Smooth muscle cell (in vitro differentiated cells): ENCODE results near the gene SPINT2. TPM values are rescaled to one million over a fixed set of nuclear protein-coding genes. Genes with fewer than 3 reads are reported as not detected.

ENCODE experiments used
- DNase-seq: peaks from one replicate; lab custom pipeline; 2025; ENCODE audit not compliant: unreplicated experiment; lab: John Stamatoyannopoulos, UW
- H2AFZ ChIP-seq: fragments of 200-600 bp; sonication (generic); 2 replicates; pipeline ENCODE4 v1.6.0; 2016; ENCODE audit warnings: antibody characterized with exemption, low read depth, mild to moderate bottlenecking
- H3F3A ChIP-seq: fragments of 200-600 bp; sonication (generic); 2 replicates; pipeline ENCODE4 v1.6.0; 2017; ENCODE audit warnings: antibody characterized with exemption, low read depth
- H3K27ac ChIP-seq: fragments of 200-600 bp; sonication (generic); 2 replicates; pipeline ENCODE4 v1.5.1; 2016; ENCODE audit warnings: low read depth, mild to moderate bottlenecking
- H3K27me3 ChIP-seq: fragments of 200-600 bp; sonication (generic); 2 replicates; pipeline ENCODE4 v1.6.1; 2016; ENCODE audit warnings: low read depth, mild to moderate bottlenecking
- H3K36me3 ChIP-seq: fragments of 200-600 bp; sonication (generic); 2 replicates; pipeline ENCODE4 v1.5.1; 2016; ENCODE audit warnings: low read depth
- H3K4me1 ChIP-seq: fragments of 200-600 bp; sonication (generic); 2 replicates; pipeline ENCODE4 v1.5.1; 2016; ENCODE audit warnings: low read depth
- H3K4me2 ChIP-seq: fragments of 200-600 bp; sonication (generic); 2 replicates; pipeline ENCODE4 v1.6.0; 2016; ENCODE audit warnings: mild to moderate bottlenecking
- H3K4me3 ChIP-seq: fragments of 200-600 bp; sonication (generic); 2 replicates; pipeline ENCODE4 v1.5.1; 2016; ENCODE audit warnings: mild to moderate bottlenecking
- H3K79me2 ChIP-seq: fragments of 200-600 bp; sonication (generic); 2 replicates; pipeline ENCODE4 v1.6.0; 2016; ENCODE audit warnings: low read depth, mild to moderate bottlenecking
- H3K9ac ChIP-seq: fragments of 200-600 bp; sonication (generic); 2 replicates; pipeline ENCODE4 v1.6.0; 2016; ENCODE audit warnings: low read depth
- H3K9me3 ChIP-seq: fragments of 200-600 bp; sonication (generic); replicated peaks from 2 replicates; pipeline ENCODE4 v1.5.1; 2016; ENCODE audit warnings: low read depth
- H4K20me1 ChIP-seq: fragments of 200-600 bp; sonication (generic); 2 replicates; pipeline ENCODE4 v1.6.0; 2016; ENCODE audit warnings: low read depth
- WGBS: methylation state at CpG from one replicate; pipeline ENCODE4 v1.1.7; 2016; ENCODE audit warnings: low lambda C conversion rate; 5-methylcytosine and 5-hydroxymethylcytosine counted together
- polyA plus RNA-seq: library from polyadenylated mRNA; unstranded; fragments of >200 nt; fragmentation: Nextera tagmentation; extraction: Ambion mirVana; gene quantifications from 2 replicates; pipeline ENCODE4 v1.2.1, GENCODE V29; 2016
- total RNA-seq: library from RNA; depleted of rRNA; stranded (reverse); fragments of >200 nt; gene quantifications from 2 replicates; pipeline ENCODE4 v1.2.3, GENCODE V29; 2014
- TF ChIP-seq, protein P1 (sequence below): fragments of 200-600 bp; sonication (generic); IDR thresholded peaks from 2 replicates; pipeline ENCODE4 v1.5.1; 2017; ENCODE audit warnings: borderline replicate concordance, mild to moderate bottlenecking, antibody characterized with exemption; ENCODE audit not compliant: insufficient read depth, poor library complexity, severe bottlenecking

SPINT2 gene
- total and polyA plus RNA-seq, 2 experiments from 2014 or later = 153 to 201 TPM

- H3K9me3 ChIP-seq = no peaks in the 10 kb centered on the region
- WGBS = 87% methylated on average over 10 of the region's 10 CpGs
- TF ChIP-seq, protein P1, sequence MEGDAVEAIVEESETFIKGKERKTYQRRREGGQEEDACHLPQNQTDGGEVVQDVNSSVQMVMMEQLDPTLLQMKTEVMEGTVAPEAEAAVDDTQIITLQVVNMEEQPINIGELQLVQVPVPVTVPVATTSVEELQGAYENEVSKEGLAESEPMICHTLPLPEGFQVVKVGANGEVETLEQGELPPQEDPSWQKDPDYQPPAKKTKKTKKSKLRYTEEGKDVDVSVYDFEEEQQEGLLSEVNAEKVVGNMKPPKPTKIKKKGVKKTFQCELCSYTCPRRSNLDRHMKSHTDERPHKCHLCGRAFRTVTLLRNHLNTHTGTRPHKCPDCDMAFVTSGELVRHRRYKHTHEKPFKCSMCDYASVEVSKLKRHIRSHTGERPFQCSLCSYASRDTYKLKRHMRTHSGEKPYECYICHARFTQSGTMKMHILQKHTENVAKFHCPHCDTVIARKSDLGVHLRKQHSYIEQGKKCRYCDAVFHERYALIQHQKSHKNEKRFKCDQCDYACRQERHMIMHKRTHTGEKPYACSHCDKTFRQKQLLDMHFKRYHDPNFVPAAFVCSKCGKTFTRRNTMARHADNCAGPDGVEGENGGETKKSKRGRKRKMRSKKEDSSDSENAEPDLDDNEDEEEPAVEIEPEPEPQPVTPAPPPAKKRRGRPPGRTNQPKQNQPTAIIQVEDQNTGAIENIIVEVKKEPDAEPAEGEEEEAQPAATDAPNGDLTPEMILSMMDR = no peak
- no peak overlapping the region for H2AFZ ChIP-seq
- H3K36me3 ChIP-seq = no peaks in the 10 kb centered on the region
- H3K4me3 ChIP-seq = no peak overlapping the region
- no peaks in the 10 kb centered on the region for H3K4me1 ChIP-seq
- H4K20me1 ChIP-seq = no peaks in the 10 kb centered on the region
- no peak overlapping the region for H3K27ac ChIP-seq
- no peaks in the 10 kb centered on the region for H3F3A ChIP-seq
- H3K79me2 ChIP-seq = no peaks in the 10 kb centered on the region
- H3K4me2 ChIP-seq = no peak overlapping the region
- H3K27me3 ChIP-seq = peaks cover 16% of the 10 kb centered on the region
- DNase-seq = no peak
- H3K9ac ChIP-seq = no peak overlapping the region
Observed at GRCh38 chr19:38219221-38219620, 45.2 kb upstream of the SPINT2 start.

GRCh38 chr19:38221421-38221820 lies 43.0 kb upstream of the SPINT2 start:
- Histone ChIP-seq H3K27ac (no peak overlapping the region), H3K79me2 (no peaks in the 10 kb centered on the region), H3K36me3 (no peaks in the 10 kb centered on the region), H4K20me1 (no peaks in the 10 kb centered on the region), H3K4me1 (no peaks in the 10 kb centered on the region), H3K9ac (no peak overlapping the region), H3F3A (no peaks in the 10 kb centered on the region), H3K27me3 (peaks cover 16% of the 10 kb centered on the region), H3K9me3 (no peaks in the 10 kb centered on the region), H3K4me2 (no peak overlapping the region), H2AFZ (no peak overlapping the region), H3K4me3 (no peak overlapping the region)
- WGBS = 94% methylated on average over 6 of the region's 6 CpGs
- no peak for DNase-seq
- TF ChIP-seq, protein P1 = no peak

DNA sequence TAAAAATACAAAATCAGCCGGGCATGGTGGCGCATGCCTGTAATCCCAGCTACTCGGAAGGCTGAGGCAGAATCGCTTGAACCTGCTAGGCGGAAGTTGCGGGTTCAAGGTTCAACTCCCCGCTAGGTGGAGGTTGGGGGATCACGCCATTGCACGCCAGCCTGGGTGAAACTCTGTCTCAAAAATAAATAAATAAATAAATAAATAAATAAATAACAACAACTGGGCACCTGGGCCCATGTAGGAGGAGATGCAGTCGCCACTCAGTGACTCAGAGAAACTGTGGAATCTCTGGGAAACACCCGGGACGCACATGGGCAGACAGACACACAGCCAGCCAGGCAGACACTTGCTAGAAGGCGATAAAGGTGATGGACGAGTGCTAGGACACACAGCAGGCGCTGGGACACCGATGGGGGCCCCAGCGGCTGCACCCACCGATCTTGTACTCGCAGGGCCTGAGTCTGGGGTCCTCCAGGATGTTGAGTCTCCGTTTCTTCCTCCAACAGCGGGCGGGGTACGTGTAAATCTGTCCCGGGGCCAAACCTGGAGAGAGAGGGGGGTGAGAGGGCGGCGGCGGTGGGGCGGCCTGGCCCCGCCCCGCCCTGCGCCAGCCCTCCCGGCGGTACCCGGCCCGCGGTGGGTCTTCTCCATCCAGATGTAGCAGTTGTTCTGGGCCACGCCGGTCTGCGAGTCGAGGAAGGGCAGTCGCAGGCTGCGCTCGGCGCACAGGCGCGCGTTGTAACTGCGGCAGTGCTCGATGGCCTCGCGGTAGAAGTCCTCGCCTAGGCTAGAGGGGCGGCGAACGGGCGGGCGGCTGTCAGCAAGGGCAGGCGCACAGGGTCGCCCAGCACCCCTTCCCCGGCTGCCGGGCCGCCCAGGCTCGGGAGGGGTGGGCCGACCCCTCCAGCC lies 42.2 kb upstream of the SPINT2 start:
- H3K9ac ChIP-seq = no peak overlapping the region
- WGBS = 73% methylated on average over 33 of the region's 64 CpGs
- no peaks in the 10 kb centered on the region for H3F3A ChIP-seq
- H3K9me3 ChIP-seq = no peaks in the 10 kb centered on the region
- H3K79me2 ChIP-seq = no peaks in the 10 kb centered on the region
- no peak overlapping the region for H2AFZ ChIP-seq
- no peak overlapping the region for H3K4me2 ChIP-seq
- H3K36me3 ChIP-seq = no peaks in the 10 kb centered on the region
- no peaks in the 10 kb centered on the region for H3K4me1 ChIP-seq
- no peak overlapping the region for H3K27ac ChIP-seq
- H3K4me3 ChIP-seq = no peak overlapping the region
- DNase-seq = no peak
- TF ChIP-seq, protein P1 = no peak
- peaks cover 17% of the 10 kb centered on the region for H3K27me3 ChIP-seq
- no peaks in the 10 kb centered on the region for H4K20me1 ChIP-seq

- no peaks in the 10 kb centered on the region for H3K36me3 ChIP-seq
- peaks cover 27% of the 10 kb centered on the region for H3K27me3 ChIP-seq
- no peak overlapping the region for H2AFZ ChIP-seq
- WGBS = 97% methylated on average over 3 of the region's 3 CpGs
- no peak overlapping the region for H3K9ac ChIP-seq
- TF ChIP-seq, protein P1 = no peak
- H3K4me2 ChIP-seq = peak overlapping the region; percentile 95
- H3F3A ChIP-seq = no peaks in the 10 kb centered on the region
- no peak for DNase-seq
- no peak overlapping the region for H3K27ac ChIP-seq
- H3K4me3 ChIP-seq = no peak overlapping the region
- no peaks in the 10 kb centered on the region for H3K9me3 ChIP-seq
- no peaks in the 10 kb centered on the region for H3K79me2 ChIP-seq
- H4K20me1 ChIP-seq = no peaks in the 10 kb centered on the region
- H3K4me1 ChIP-seq = peaks cover under 1% of the 10 kb centered on the region
Observed at GRCh38 chr19:38223119-38223523, 41.3 kb upstream of the SPINT2 start.
